Astrocyte (in vitro differentiated cells and primary cell): ENCODE data around the gene PALMD. TPM values are rescaled to one million over a fixed set of nuclear protein-coding genes. Genes with fewer than 3 reads are reported as not detected.

Experiments used
- DNase-seq: peaks from one replicate; pipeline ENCODE4 v3.0.0-alpha.2; 2010; ENCODE audit warnings: low read depth
- FAIRE-seq: peaks from 2 replicates; lab custom pipeline; 2011; peaks lifted over from hg19 to GRCh38; lab: Jason Lieb, UNC
- H2AFZ ChIP-seq: 2 replicates; pipeline ENCODE4 v1.6.0; 2012; ENCODE audit warnings: low read depth, low read length, inconsistent platforms
- H3K27ac ChIP-seq: 2 replicates; pipeline ENCODE4 v1.5.1; 2011; ENCODE audit warnings: low read depth, low read length, inconsistent platforms
- H3K27me3 ChIP-seq: 2 replicates; pipeline ENCODE4 v1.6.0; 2011; ENCODE audit warnings: low read length, inconsistent platforms; ENCODE audit not compliant: insufficient read depth
- H3K36me3 ChIP-seq: 2 replicates; pipeline ENCODE4 v1.5.1; 2011; ENCODE audit warnings: low read length, inconsistent platforms; ENCODE audit not compliant: insufficient read depth
- H3K4me1 ChIP-seq: 2 replicates; pipeline ENCODE4 v1.5.1; 2011; ENCODE audit warnings: low read length, inconsistent platforms; ENCODE audit not compliant: insufficient read depth
- H3K4me2 ChIP-seq: 2 replicates; pipeline ENCODE4 v1.6.0; 2012; ENCODE audit warnings: low read length, inconsistent platforms
- H3K4me3 ChIP-seq: 2 replicates; pipeline ENCODE4 v1.5.1; 2011; ENCODE audit warnings: low read depth, mild to moderate bottlenecking, low read length, inconsistent platforms; ENCODE audit not compliant: insufficient read depth
- H3K79me2 ChIP-seq: 2 replicates; pipeline ENCODE4 v1.6.0; 2012; ENCODE audit warnings: mild to moderate bottlenecking, low read length, inconsistent platforms; ENCODE audit not compliant: insufficient read depth
- H3K9ac ChIP-seq: 2 replicates; pipeline ENCODE4 v1.6.0; 2012; ENCODE audit warnings: mild to moderate bottlenecking, low read length, inconsistent platforms
- H3K9me3 ChIP-seq: 2 replicates; pipeline ENCODE4 v1.5.1; 2012; ENCODE audit warnings: low read depth, mild to moderate bottlenecking, low read length, inconsistent platforms; ENCODE audit not compliant: insufficient read depth
- H4K20me1 ChIP-seq: 2 replicates; pipeline ENCODE4 v1.6.0; 2012; ENCODE audit warnings: low read length, inconsistent platforms; ENCODE audit not compliant: insufficient read depth
- H3K27ac Mint-ChIP-seq: one replicate; pipeline ENCODE4 v1.8.0; 2021; ENCODE audit warnings: mild to moderate bottlenecking, mixed read lengths; ENCODE audit not compliant: unreplicated experiment
- H3K27me3 Mint-ChIP-seq: one replicate; pipeline ENCODE4 v1.8.0; 2021; ENCODE audit warnings: low read depth, mixed read lengths; ENCODE audit not compliant: unreplicated experiment
- H3K36me3 Mint-ChIP-seq: one replicate; pipeline ENCODE4 v1.8.0; 2021; ENCODE audit warnings: low read depth, mixed read lengths; ENCODE audit not compliant: unreplicated experiment
- H3K4me1 Mint-ChIP-seq: one replicate; pipeline ENCODE4 v1.8.0; 2021; ENCODE audit warnings: low read depth, mixed read lengths; ENCODE audit not compliant: unreplicated experiment
- H3K4me3 Mint-ChIP-seq: one replicate; pipeline ENCODE4 v1.8.0; 2021; ENCODE audit warnings: mild to moderate bottlenecking, moderate library complexity, mixed read lengths; ENCODE audit not compliant: unreplicated experiment
- H3K9me3 Mint-ChIP-seq: one replicate; pipeline ENCODE4 v1.8.0; 2021; ENCODE audit warnings: mild to moderate bottlenecking, mixed read lengths; ENCODE audit not compliant: unreplicated experiment
- EZH2 ChIP-seq: IDR thresholded peaks from 2 replicates; pipeline ENCODE4 v1.6.1; 2012; ENCODE audit warnings: mild to moderate bottlenecking, low read length, inconsistent platforms; ENCODE audit not compliant: insufficient read depth
- total RNA-seq: library from RNA; stranded (reverse); gene quantifications from 2 replicates; pipeline ENCODE4 v1.2.1, GENCODE V29; 2021
- TF ChIP-seq, protein P1 (sequence below): IDR thresholded peaks from 2 replicates; pipeline ENCODE4 v1.5.1; 2011; ENCODE audit warnings: low read depth, mild to moderate bottlenecking, inconsistent platforms, low read length, moderate library complexity; ENCODE audit not compliant: insufficient read depth

The PALMD gene
- total RNA-seq, 1 donor from 2014 or later, result 0.41 TPM

DNA sequence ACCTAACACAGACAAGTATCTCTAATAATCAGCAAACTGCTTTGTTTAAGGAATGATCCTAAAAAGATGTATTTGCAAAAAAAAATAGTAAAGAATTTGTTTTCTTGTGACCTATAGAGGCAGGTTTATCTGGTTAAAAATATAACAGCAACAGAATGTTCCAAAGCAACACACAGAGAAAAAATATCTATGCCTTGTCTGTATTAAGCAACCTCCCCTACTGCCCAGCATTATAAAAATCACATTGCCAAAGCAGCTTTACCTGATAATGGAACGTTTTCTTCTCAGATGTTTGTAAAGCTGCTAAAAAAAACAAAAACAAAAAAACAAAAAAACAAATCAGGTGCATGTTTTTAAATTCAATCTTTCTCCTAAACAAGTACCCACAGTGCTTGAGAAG, 24.7 kb downstream of the PALMD start:
- FAIRE-seq, result no peak
- H3K9me3 Mint-ChIP-seq, result no peaks in the 10 kb centered on the region

DNA sequence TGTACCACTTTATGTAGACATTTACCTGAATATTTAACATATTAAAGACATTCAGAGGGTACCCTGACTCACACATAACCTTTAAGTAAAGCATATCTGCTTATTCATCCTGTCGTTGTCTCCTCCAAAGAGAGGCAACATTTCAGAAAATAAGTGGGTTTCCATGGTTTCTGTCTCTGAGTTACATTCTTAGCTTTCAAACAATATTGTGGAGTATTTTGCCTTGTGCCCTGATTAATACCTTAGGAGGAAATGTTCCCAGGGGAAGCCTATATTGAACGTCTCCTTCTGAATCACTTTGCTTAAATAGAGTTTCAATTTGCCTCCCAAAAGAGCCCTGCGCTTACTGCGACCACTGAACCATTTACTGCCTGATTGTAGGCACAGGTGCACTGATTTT, 26.1 kb downstream of the PALMD start:
- Mint-ChIP-seq H3K4me3 (no peak overlapping the region), H3K4me1 (peaks cover 5% of the 10 kb centered on the region), H3K36me3 (no peaks in the 10 kb centered on the region), H3K27me3 (no peaks in the 10 kb centered on the region), H3K9me3 (no peaks in the 10 kb centered on the region), H3K27ac (no peak overlapping the region)
- Histone ChIP-seq H3K9me3 (no peaks in the 10 kb centered on the region), H2AFZ (no peak overlapping the region), H3K27ac (no peak overlapping the region), H3K27me3 (no peaks in the 10 kb centered on the region), H3K4me1 (no peaks in the 10 kb centered on the region), H4K20me1 (no peaks in the 10 kb centered on the region), H3K4me3 (no peak overlapping the region), H3K9ac (no peak overlapping the region), H3K79me2 (no peaks in the 10 kb centered on the region), H3K4me2 (no peak overlapping the region), H3K36me3 (no peaks in the 10 kb centered on the region)
- DNase-seq (no peak), FAIRE-seq (no peak)
- TF ChIP-seq, protein P1, sequence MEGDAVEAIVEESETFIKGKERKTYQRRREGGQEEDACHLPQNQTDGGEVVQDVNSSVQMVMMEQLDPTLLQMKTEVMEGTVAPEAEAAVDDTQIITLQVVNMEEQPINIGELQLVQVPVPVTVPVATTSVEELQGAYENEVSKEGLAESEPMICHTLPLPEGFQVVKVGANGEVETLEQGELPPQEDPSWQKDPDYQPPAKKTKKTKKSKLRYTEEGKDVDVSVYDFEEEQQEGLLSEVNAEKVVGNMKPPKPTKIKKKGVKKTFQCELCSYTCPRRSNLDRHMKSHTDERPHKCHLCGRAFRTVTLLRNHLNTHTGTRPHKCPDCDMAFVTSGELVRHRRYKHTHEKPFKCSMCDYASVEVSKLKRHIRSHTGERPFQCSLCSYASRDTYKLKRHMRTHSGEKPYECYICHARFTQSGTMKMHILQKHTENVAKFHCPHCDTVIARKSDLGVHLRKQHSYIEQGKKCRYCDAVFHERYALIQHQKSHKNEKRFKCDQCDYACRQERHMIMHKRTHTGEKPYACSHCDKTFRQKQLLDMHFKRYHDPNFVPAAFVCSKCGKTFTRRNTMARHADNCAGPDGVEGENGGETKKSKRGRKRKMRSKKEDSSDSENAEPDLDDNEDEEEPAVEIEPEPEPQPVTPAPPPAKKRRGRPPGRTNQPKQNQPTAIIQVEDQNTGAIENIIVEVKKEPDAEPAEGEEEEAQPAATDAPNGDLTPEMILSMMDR, result no peak
- no peak for TF ChIP-seq EZH2

More for the DNA sequence above, 24.7 kb downstream of the PALMD start:
- peaks cover 5% of the 10 kb centered on the region for H3K4me1 Mint-ChIP-seq
- no peaks in the 10 kb centered on the region for H3K27me3 Mint-ChIP-seq
- no peaks in the 10 kb centered on the region for H3K4me1 ChIP-seq
- H3K4me2 ChIP-seq, result no peak overlapping the region
- no peaks in the 10 kb centered on the region for H3K79me2 ChIP-seq
- no peak overlapping the region for H3K4me3 ChIP-seq
- H3K36me3 Mint-ChIP-seq, result no peaks in the 10 kb centered on the region
- no peak overlapping the region for H3K27ac ChIP-seq
- no peaks in the 10 kb centered on the region for H3K27me3 ChIP-seq
- H3K27ac Mint-ChIP-seq, result no peak overlapping the region
- no peaks in the 10 kb centered on the region for H4K20me1 ChIP-seq
- no peak overlapping the region for H3K4me3 Mint-ChIP-seq
- H3K9ac ChIP-seq, result no peak overlapping the region
- DNase-seq, result no peak
- no peaks in the 10 kb centered on the region for H3K36me3 ChIP-seq
- H3K9me3 ChIP-seq, result no peaks in the 10 kb centered on the region
- TF ChIP-seq, protein P1, result no peak
- no peak for TF ChIP-seq EZH2
- no peak overlapping the region for H2AFZ ChIP-seq

DNA sequence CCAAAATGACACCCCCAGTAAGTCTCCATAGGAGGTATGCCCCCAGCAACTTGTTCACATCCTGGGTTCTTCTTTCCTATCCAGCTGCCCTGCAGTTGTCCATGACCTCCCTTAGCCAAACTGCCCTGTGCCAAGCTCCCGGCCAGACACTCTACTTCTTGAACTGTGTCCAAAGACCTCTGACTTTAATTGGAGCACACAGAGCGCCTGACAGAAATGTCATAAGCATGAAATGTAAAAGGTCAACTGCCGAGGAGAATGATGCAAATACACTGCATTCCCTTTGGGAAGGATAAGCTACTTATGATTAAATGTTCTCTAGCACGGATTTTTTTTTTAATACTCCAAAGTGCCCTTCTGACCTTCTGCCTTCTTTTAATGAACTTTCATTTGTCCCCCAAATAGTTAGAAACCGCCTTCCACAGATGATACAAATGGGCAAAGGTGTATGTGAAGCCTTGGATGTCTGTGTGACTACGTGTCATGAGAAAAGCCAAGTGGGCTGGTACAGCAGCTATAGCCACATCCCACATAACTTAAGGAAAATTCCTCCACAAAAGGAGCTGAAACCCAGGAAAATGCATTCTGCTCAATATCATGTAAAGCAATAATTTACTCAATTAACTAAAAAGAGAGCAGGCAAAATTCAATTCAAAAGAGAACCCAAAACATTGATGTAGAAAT, 26.8 kb downstream of the PALMD start:
- Mint-ChIP-seq H3K4me3 (no peak overlapping the region), H3K4me1 (peaks cover 5% of the 10 kb centered on the region), H3K27ac (no peak overlapping the region), H3K36me3 (no peaks in the 10 kb centered on the region), H3K27me3 (no peaks in the 10 kb centered on the region), H3K9me3 (no peaks in the 10 kb centered on the region)
- no peaks in the 10 kb centered on the region for H3K36me3 ChIP-seq
- H3K9ac ChIP-seq, result no peak overlapping the region
- no peak overlapping the region for H3K4me2 ChIP-seq
- H3K9me3 ChIP-seq, result no peaks in the 10 kb centered on the region
- no peaks in the 10 kb centered on the region for H3K4me1 ChIP-seq
- no peak overlapping the region for H3K4me3 ChIP-seq
- H2AFZ ChIP-seq, result no peak overlapping the region
- no peaks in the 10 kb centered on the region for H3K79me2 ChIP-seq
- FAIRE-seq (no peak), DNase-seq (no peak)
- H3K27ac ChIP-seq, result no peak overlapping the region
- H3K27me3 ChIP-seq, result no peaks in the 10 kb centered on the region
- TF ChIP-seq, protein P1, result no peak
- TF ChIP-seq EZH2, result no peak
- H4K20me1 ChIP-seq, result no peaks in the 10 kb centered on the region
